HCT116 (cell line): ENCODE measurements around the gene SCN8A. TPM values are rescaled to one million over a fixed set of nuclear protein-coding genes. Genes with fewer than 3 reads are reported as not detected.

Source experiments
- ATAC-seq: fragments of 200-7000 bp; cut with Tn5 transposase; 2 replicates; pipeline ENCODE4 v1.9.1; 2020; ENCODE audit warnings: mild to moderate bottlenecking, moderate library complexity
- BruUV-seq: library from RNA; stranded (reverse); fragments of 400-500 nt; replicated peaks from 2 replicates; lab custom pipeline; 2021; lab: Mats Ljungman, UMichigan
- CTCF ChIA-PET: fragments of 300-600 bp; sonication (Branson Sonifier 250); formaldehyde crosslinking; loops from one replicate; lab custom pipeline; 2021; ENCODE audit warnings: antibody characterized with exemption; lab: Charles Lee
- POLR2A ChIA-PET: fragments of 300-600, 350-600 bp; sonication (Branson Sonifier 250); formaldehyde crosslinking; loops from one replicate; lab custom pipeline; 2021; ENCODE audit warnings: antibody characterized with exemption; lab: Charles Lee
- RAD21 ChIA-PET, 2 experiments: fragments of 300-600 bp; sonication (Branson Sonifier 250); formaldehyde crosslinking; loops; one replicate each; lab custom pipeline; 2023; ENCODE audit warnings: low total read pairs in 2 of 2; ENCODE audit not compliant: uncharacterized antibody in 2 of 2, unreplicated experiment in 2 of 2, low non-redundant PET in 1 of 2; lab: Charles Lee
- DNase-seq: peaks from one replicate; pipeline ENCODE4 v3.0.0-alpha.2; 2010; ENCODE audit warnings: low read depth, low spot score
- H2AFZ ChIP-seq: fragments of 200-600 bp; shearing (Covaris generic), sonication (generic); 2 replicates; pipeline ENCODE4 v1.6.1; 2017; ENCODE audit warnings: low read depth, mixed run types, mixed read lengths, antibody characterized with exemption, low read length; ENCODE audit not compliant: poor library complexity, severe bottlenecking
- H3K27ac ChIP-seq: 2 replicates; pipeline ENCODE4 v1.5.1; 2012; ENCODE audit warnings: low read depth, low read length
- H3K27me3 ChIP-seq: fragments of 200-600 bp; sonication (generic); 2 replicates; pipeline ENCODE4 v1.6.1; 2016; ENCODE audit warnings: mixed run types, low read length, mixed read lengths; ENCODE audit not compliant: insufficient read depth
- H3K36me3 ChIP-seq, 2 experiments: fragments of 200-500 bp in 1 of 2; fragments of 200-600 bp in 1 of 2; sonication (Bioruptor generic) in 1 of 2; sonication (generic) in 1 of 2; 2 replicates each; pipeline versions ENCODE4 v1.5.1 to v1.6.1; 2014 to 2016; ENCODE audit warnings: low read length in 2 of 2, inconsistent platforms in 1 of 2, mixed read lengths in 1 of 2, mixed run types in 1 of 2; ENCODE audit not compliant: insufficient read depth in 2 of 2, control insufficient read depth in 1 of 2
- H3K4me1 ChIP-seq, 2 experiments: fragments of 200-600 bp in 1 of 2; sonication (generic) in 1 of 2; 2 replicates each; pipeline versions ENCODE4 v1.5.1 to v1.6.1; 2012 to 2017; ENCODE audit warnings: low read length in 2 of 2, inconsistent platforms in 1 of 2, mild to moderate bottlenecking in 1 of 2, mixed read lengths in 1 of 2, mixed run types in 1 of 2, moderate library complexity in 1 of 2; ENCODE audit not compliant: insufficient read depth in 2 of 2, control insufficient read depth in 1 of 2
- H3K4me2 ChIP-seq: fragments of 200-600 bp; sonication (generic); 2 replicates; pipeline ENCODE4 v1.6.1; 2017; ENCODE audit warnings: mixed run types, low read length, mixed read lengths
- H3K4me3 ChIP-seq, 2 experiments: fragments of 200-600 bp in 1 of 2; sonication (generic) in 1 of 2; replicated peaks in 1 of 2; 2 replicates each; pipeline ENCODE4 v1.5.1; 2011 to 2016; ENCODE audit warnings: low read length in 2 of 2, control low read depth in 1 of 2, low read depth in 1 of 2, mild to moderate bottlenecking in 1 of 2, mixed read lengths in 1 of 2, mixed run types in 1 of 2
- H3K79me2 ChIP-seq: fragments of 200-600 bp; sonication (generic); 2 replicates; pipeline ENCODE4 v1.6.1; 2017; ENCODE audit warnings: mild to moderate bottlenecking, mixed run types, low read length, moderate library complexity, mixed read lengths; ENCODE audit not compliant: insufficient read depth
- H3K9ac ChIP-seq: fragments of 200-600 bp; sonication (generic); 2 replicates; pipeline ENCODE4 v1.6.1; 2016; ENCODE audit warnings: low read length, mixed read lengths
- H3K9me2 ChIP-seq: fragments of 200-600 bp; sonication (generic), shearing (Covaris generic); 2 replicates; pipeline ENCODE4 v1.6.1; 2017; ENCODE audit warnings: mixed run types, mild to moderate bottlenecking, moderate library complexity; ENCODE audit not compliant: insufficient read depth
- H3K9me3 ChIP-seq, 2 experiments: fragments of 200-500 bp in 1 of 2; fragments of 200-600 bp in 1 of 2; sonication (Bioruptor generic) in 1 of 2; sonication (generic) in 1 of 2; 2 replicates each; pipeline ENCODE4 v1.6.1; 2014 to 2017; ENCODE audit warnings: low read length in 2 of 2, mixed read lengths in 2 of 2, inconsistent platforms in 1 of 2, low read depth in 1 of 2, mild to moderate bottlenecking in 1 of 2, mixed run types in 1 of 2, moderate library complexity in 1 of 2; ENCODE audit not compliant: control insufficient read depth in 1 of 2, insufficient read depth in 1 of 2
- H4K20me1 ChIP-seq: fragments of 200-600 bp; sonication (generic), shearing (Covaris generic); 2 replicates; pipeline ENCODE4 v1.6.1; 2017; ENCODE audit warnings: mixed run types, mild to moderate bottlenecking, moderate library complexity; ENCODE audit not compliant: insufficient read depth
- CEBPB ChIP-seq: IDR thresholded peaks from 2 replicates; pipeline ENCODE4 v1.6.1; 2012; ENCODE audit warnings: low read depth
- ELF1 ChIP-seq: IDR thresholded peaks from 2 replicates; pipeline ENCODE4 v1.6.1; 2012; ENCODE audit warnings: low read depth, borderline replicate concordance
- EZH2 ChIP-seq: fragments of 200-600 bp; sonication (generic); IDR thresholded peaks from 2 replicates; pipeline ENCODE4 v1.6.1; 2017; ENCODE audit warnings: antibody characterized with exemption, mixed run types
- EZH2phosphoT487 ChIP-seq: fragments of 200-600 bp; IDR thresholded peaks from 2 replicates; pipeline ENCODE4 v1.6.1; 2018; ENCODE audit warnings: antibody characterized with exemption, borderline replicate concordance
- FOSL1 ChIP-seq: IDR thresholded peaks from 2 replicates; pipeline ENCODE4 v1.6.1; 2012; ENCODE audit warnings: low read depth
- POLR2A ChIP-seq: IDR thresholded peaks from 2 replicates; pipeline ENCODE4 v1.7.0; 2011; ENCODE audit warnings: borderline replicate concordance; ENCODE audit not compliant: insufficient read depth, insufficient read length; ENCODE audit errors: extremely low read depth
- POLR2AphosphoS5 ChIP-seq: IDR thresholded peaks from 2 replicates; pipeline ENCODE4 v1.6.1; 2011; ENCODE audit warnings: mild to moderate bottlenecking, low read depth, low read length, moderate library complexity
- RAD21 ChIP-seq: IDR thresholded peaks from 2 replicates; pipeline ENCODE4 v1.6.1; 2012; ENCODE audit warnings: low read depth, mild to moderate bottlenecking
- SIN3A ChIP-seq: IDR thresholded peaks from 2 replicates; pipeline ENCODE4 v1.6.1; 2012; ENCODE audit warnings: low read depth
- SP1 ChIP-seq: IDR thresholded peaks from 2 replicates; pipeline ENCODE4 v1.6.1; 2012; ENCODE audit warnings: low read depth
- SRF ChIP-seq: IDR thresholded peaks from 2 replicates; pipeline ENCODE4 v1.6.1; 2012; ENCODE audit warnings: low read depth
- TCF7L2 ChIP-seq: IDR thresholded peaks from 2 replicates; pipeline ENCODE4 v1.7.0; 2011; ENCODE audit warnings: borderline replicate concordance, inconsistent platforms; ENCODE audit not compliant: insufficient read depth, insufficient read length; ENCODE audit errors: extremely low read depth
- YY1 ChIP-seq: IDR thresholded peaks from 2 replicates; pipeline ENCODE4 v1.6.1; 2011; ENCODE audit warnings: low read length, low read depth, moderate library complexity, mild to moderate bottlenecking; ENCODE audit not compliant: insufficient replicate concordance; ENCODE audit errors: extremely low read depth
- ZNF274 ChIP-seq: fragments of 200-500 bp; sonication (Bioruptor generic); IDR thresholded peaks from 2 replicates; pipeline ENCODE4 v1.6.1; 2014; ENCODE audit warnings: mild to moderate bottlenecking, low read depth, low read length, inconsistent platforms
- intact Hi-C: fragments of 100-400 bp; cut with micrococcal nuclease; formaldehyde crosslinking; loops from 2 replicates; pipeline ENCODE4 v1.10.0; 2022
- total RNA-seq: library from RNA; stranded (reverse); gene quantifications from one replicate; pipeline ENCODE4 v1.2.1, GENCODE V29; 2021; ENCODE audit not compliant: unreplicated experiment
- TF ChIP-seq, protein P1 (sequence below): IDR thresholded peaks from 2 replicates; pipeline ENCODE4 v1.6.1; 2012; ENCODE audit warnings: low read depth
- TF ChIP-seq, protein P2 (sequence below): IDR thresholded peaks from 2 replicates; pipeline ENCODE4 v1.6.1; 2012
- TF ChIP-seq, protein P3 (sequence below): IDR thresholded peaks from 2 replicates; pipeline ENCODE4 v1.6.1; 2012
- TF ChIP-seq, protein P4 (sequence below): IDR thresholded peaks from 2 replicates; pipeline ENCODE4 v1.6.1; 2011; ENCODE audit warnings: mild to moderate bottlenecking, low read length, moderate library complexity; ENCODE audit not compliant: insufficient replicate concordance; ENCODE audit errors: extremely low read depth

Gene SCN8A
- total RNA-seq, 1 experiment from 2014 or later, result 7.1 TPM

DNA sequence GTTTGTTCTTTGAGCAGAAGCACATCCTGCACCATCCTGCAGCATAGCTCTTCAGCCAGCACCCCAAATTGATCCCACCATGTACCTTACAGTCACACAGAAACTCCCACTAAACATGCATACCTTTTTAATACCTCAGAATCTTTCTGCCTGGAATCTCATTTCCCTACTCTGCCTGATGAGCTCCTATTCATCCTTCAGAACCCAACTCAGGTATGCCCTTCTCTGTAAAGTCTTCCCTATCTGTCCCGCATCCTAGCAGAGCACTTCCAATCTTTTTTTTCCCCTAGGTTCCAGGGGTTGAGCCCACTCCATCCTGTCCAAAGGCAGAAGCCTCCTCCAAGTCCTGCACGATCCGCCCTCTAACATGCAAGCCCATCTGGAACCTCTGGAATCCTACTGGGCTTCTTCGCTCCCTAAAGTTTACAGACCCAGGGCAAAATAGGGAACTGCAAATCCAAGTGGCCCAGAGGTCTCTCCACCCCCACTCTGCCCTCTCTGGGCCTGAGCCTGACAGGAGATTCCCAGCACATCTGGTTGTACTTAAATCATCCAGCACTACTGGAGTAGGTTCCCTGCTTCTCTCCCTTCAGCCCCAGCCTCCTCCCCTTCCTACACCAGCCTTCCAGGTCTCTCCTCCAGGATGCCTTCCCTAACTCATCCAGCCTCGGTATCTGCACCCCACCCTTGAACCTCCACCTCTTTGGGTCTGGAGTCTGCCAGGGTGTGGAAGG, 261.5 kb downstream of the SCN8A start:
- no peaks in the 10 kb centered on the region for H3K79me2 ChIP-seq
- H3K4me1 ChIP-seq, result peaks cover 0 to 6% of the 10 kb centered on the region in 2 experiments; a peak in 2 of 4 replicates
- no peaks in the 10 kb centered on the region for H3K9me2 ChIP-seq
- TF ChIP-seq, protein P1, sequence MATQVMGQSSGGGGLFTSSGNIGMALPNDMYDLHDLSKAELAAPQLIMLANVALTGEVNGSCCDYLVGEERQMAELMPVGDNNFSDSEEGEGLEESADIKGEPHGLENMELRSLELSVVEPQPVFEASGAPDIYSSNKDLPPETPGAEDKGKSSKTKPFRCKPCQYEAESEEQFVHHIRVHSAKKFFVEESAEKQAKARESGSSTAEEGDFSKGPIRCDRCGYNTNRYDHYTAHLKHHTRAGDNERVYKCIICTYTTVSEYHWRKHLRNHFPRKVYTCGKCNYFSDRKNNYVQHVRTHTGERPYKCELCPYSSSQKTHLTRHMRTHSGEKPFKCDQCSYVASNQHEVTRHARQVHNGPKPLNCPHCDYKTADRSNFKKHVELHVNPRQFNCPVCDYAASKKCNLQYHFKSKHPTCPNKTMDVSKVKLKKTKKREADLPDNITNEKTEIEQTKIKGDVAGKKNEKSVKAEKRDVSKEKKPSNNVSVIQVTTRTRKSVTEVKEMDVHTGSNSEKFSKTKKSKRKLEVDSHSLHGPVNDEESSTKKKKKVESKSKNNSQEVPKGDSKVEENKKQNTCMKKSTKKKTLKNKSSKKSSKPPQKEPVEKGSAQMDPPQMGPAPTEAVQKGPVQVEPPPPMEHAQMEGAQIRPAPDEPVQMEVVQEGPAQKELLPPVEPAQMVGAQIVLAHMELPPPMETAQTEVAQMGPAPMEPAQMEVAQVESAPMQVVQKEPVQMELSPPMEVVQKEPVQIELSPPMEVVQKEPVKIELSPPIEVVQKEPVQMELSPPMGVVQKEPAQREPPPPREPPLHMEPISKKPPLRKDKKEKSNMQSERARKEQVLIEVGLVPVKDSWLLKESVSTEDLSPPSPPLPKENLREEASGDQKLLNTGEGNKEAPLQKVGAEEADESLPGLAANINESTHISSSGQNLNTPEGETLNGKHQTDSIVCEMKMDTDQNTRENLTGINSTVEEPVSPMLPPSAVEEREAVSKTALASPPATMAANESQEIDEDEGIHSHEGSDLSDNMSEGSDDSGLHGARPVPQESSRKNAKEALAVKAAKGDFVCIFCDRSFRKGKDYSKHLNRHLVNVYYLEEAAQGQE, result no peak
- TF ChIP-seq ZNF274 (no peak), EZH2phosphoT487 (no peak), TCF7L2 (no peak), RAD21 (no peak), ELF1 (no peak), POLR2AphosphoS5 (no peak), CEBPB (no peak), EZH2 (no peak), SRF (no peak), SP1 (no peak), FOSL1 (no peak), YY1 (no peak), POLR2A (no peak), SIN3A (no peak)
- TF ChIP-seq, protein P2, sequence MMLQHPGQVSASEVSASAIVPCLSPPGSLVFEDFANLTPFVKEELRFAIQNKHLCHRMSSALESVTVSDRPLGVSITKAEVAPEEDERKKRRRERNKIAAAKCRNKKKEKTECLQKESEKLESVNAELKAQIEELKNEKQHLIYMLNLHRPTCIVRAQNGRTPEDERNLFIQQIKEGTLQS, result no peak
- TF ChIP-seq, protein P3, sequence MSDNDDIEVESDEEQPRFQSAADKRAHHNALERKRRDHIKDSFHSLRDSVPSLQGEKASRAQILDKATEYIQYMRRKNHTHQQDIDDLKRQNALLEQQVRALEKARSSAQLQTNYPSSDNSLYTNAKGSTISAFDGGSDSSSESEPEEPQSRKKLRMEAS, result no peak
- TF ChIP-seq, protein P4, sequence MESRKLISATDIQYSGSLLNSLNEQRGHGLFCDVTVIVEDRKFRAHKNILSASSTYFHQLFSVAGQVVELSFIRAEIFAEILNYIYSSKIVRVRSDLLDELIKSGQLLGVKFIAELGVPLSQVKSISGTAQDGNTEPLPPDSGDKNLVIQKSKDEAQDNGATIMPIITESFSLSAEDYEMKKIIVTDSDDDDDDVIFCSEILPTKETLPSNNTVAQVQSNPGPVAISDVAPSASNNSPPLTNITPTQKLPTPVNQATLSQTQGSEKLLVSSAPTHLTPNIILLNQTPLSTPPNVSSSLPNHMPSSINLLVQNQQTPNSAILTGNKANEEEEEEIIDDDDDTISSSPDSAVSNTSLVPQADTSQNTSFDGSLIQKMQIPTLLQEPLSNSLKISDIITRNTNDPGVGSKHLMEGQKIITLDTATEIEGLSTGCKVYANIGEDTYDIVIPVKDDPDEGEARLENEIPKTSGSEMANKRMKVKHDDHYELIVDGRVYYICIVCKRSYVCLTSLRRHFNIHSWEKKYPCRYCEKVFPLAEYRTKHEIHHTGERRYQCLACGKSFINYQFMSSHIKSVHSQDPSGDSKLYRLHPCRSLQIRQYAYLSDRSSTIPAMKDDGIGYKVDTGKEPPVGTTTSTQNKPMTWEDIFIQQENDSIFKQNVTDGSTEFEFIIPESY, result no peak
- no peak for ATAC-seq
- no peaks in the 10 kb centered on the region for H3K9me3 ChIP-seq
- ChIA-PET CTCF (no interaction called here), RAD21 (no interaction called here), POLR2A (no interaction called here)
- no TSS peak for BruUV-seq
- H4K20me1 ChIP-seq, result no peaks in the 10 kb centered on the region
- no peak overlapping the region for H2AFZ ChIP-seq
- H3K4me2 ChIP-seq, result no peak overlapping the region
- no peak overlapping the region for H3K9ac ChIP-seq
- intact Hi-C loops, result no loop called here
- no peaks in the 10 kb centered on the region for H3K27me3 ChIP-seq
- H3K36me3 ChIP-seq, result no peaks in the 10 kb centered on the region
- H3K4me3 ChIP-seq, result no peak overlapping the region
- no peak for DNase-seq
- H3K27ac ChIP-seq, result no peak overlapping the region
